GM21529 (cell line): Measurements from ENCODE around the gene ANKMY1.

Experiments
- ATAC-seq: cut with Tn5 transposase; IDR thresholded peaks from one replicate; pipeline ENCODE4 v1.9.1; 2021; ENCODE audit not compliant: unreplicated experiment

Gene ANKMY1

GRCh38 chr2:240579771-240580614, 22.2 kb upstream of the ANKMY1 start:
- peak; percentile 41 for ATAC-seq

DNA sequence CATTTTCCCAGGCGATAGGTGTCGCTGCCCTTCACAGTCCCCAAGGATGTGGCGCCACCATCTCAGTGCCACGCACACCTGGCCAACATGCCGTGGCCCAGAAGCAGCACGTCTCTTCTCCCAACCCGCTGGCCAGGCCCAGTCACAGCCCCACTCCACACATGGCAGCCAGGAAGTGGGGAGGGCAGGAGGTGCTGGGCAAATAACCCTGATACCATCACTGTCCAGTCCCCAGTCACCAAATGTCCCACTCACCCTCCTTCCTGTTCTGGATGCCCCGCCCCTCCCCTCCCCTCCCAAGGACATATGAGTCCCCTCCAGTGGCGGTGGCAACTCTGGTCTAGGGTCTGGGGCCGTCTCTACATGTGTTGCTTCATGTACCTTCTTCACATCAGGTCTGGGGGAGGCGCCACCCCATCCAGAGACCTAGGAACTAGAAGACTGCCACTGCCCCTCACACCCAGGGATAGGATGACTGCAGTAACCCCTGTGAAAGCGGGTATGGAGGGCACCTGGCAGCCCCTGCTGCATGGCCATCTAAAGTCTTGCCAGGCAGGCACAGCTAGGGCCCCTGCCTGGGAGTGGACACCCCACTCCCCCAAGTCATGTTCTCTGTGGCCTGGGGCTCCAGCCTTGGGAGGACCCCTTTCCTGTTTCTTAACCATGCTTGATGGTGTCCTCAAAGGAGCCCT, 21.4 kb upstream of the ANKMY1 start:
- no peak for ATAC-seq

GRCh38 chr2:240578488-240578887, 20.7 kb upstream of the ANKMY1 start:
- ATAC-seq, result no peak

GRCh38 chr2:240578110-240578450, 20.3 kb upstream of the ANKMY1 start:
- no peak for ATAC-seq

DNA sequence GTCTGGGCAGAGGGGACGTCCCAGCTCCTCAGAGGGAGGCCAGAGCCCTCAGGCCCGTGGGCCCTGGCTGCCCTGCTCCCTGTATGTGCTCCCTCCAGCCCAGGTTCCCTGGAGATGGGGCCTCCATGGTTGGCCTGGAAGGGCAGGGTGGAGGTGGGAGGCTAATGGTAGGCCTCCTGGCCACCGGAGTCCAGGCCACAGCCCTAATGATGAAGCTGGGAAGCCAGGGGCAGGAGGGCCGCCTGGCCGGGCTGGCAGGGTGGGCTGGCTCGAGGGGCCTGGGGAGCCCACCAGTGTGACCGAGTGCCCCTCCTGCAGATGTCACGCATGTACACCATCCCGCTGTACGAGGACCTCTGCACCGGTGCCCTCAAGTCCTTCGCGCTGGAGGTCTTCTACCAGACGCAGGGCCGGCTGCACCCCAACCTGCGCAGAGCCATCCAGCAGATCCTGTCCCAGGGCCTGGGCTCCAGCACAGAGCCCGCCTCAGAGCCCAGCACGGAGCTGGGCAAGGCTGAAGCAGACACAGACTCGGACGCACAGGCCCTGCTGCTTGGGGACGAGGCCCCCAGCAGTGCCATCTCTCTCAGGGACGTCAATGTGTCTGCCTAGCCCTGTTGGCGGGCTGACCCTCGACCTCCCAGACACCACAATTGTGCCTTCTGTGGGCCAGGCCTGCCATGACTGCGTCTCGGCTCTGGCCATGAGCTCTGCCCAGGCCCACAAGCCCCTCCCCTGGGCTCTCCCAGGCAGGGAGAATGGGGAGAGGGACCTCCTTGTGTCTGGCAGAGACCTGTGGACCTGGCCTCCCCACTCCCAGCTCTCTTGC, 19.7 kb upstream of the ANKMY1 start:
- no peak for ATAC-seq

DNA sequence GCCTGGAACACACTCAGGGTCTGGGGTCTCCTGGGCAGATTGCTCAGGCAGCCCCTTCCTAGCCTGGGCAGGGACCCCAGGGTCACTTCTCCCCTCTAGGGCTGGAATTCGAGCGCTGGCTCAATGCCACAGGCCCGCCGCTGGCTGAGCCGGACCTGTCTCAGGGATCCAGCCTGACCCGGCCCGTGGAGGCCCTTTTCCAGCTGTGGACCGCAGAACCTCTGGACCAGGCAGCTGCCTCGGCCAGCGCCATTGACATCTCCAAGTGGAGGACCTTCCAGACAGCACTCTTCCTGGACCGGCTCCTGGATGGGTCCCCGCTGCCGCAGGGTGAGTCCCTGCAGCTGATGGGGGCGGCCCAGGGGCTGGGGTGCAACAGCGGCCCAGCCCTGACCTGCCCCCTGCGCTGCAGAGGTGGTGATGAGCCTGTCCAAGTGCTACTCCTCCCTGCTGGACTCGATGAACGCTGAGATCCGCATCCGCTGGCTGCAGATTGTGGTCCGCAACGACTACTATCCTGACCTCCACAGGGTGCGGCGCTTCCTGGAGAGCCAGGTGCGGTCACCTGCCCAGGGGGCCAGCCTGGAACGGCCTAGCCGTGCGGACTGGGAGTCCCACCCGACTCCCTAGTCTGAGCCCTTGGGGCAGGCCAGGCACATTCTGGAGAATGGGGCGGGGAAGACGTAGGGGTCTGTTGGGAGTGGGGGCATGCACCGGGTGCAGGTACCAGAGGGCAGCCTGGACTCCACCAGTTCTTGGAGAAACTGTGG, 18.8 kb upstream of the ANKMY1 start:
- ATAC-seq, result no peak

DNA sequence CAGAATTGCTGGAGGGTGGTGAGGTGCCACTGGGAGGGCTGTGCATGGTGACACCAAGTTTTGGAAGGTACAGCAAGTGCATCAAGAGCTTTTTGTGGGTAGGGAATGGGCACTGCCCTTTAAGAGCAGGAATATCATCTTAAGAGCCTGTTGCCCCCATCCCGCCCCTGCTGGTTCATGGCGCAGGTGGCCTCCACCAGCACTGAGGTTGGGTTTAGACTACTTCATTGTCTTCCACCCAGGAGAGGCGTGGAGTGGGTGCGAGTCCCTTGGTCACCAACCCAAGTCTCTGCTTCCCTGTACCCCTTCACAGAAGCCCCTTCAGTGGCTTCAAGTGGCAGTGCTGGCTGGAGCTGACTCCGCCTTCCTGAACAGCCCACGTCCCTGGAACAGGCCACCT, 18.2 kb upstream of the ANKMY1 start:
- ATAC-seq, result no peak

GRCh38 chr2:240575101-240575965, 17.5 kb upstream of the ANKMY1 start:
- ATAC-seq, result no peak

- no peak for ATAC-seq
Observed at GRCh38 chr2:240574386-240575100, 16.8 kb upstream of the ANKMY1 start.

DNA sequence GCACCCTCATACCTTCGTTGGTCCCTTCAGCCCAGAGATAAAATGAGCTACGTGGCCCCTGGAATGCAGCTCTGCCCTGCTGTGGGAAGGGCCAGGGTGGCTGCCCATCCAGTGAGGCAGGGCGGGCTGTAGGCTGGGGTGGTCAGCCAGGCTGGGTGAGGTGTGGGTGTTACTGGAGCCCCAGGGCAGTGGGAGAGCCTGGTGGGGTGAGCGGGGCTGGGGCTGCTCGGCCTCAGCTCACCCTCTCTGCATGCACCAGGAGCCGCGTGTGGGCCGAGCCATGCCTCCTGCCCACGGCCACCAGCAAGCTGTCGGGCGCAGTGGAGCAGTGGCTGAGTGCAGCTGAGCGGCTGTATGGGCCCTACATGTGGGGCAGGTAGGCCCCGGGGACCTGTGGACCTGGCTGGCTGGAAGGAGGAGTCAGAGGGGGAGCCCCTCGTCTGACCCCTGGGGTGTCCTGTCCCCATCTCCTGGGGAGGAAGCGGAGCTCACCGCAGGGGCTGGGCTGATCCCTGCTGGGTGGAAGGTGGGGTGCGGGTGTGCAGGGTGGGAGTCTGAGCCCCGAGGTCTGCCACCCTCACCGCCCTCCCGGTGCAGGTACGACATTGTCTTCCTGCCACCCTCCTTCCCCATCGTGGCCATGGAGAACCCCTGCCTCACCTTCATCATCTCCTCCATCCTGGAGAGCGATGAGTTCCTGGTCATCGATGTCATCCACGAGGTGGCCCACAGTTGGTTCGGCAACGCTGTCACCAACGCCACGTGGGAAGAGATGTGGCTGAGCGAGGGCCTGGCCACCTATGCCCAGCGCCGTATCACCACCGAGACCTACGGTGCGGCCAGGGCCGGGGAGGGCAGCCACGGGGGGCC, 16.0 kb upstream of the ANKMY1 start:
- no peak for ATAC-seq

DNA sequence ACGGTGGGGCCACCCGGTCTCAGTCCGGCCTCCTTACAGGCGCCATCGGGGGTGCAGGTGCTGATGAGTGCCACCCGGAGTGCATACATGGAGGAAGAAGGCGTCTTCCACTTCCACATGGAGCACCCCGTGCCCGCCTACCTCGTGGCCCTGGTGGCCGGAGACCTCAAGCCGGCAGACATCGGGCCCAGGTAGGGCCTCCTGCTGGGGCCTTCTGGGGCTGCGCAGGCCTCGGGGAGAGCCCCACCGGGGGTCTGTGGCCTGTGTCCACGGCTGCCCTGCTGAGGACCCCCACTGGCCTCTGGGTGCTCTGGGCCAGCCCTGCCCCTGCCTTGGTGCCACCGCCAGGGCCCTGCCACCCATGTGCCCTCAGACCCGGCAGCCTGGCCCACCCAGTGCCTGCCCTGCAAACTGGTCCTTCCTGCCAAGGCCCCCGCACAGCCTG, 15.3 kb upstream of the ANKMY1 start:
- no peak for ATAC-seq

DNA sequence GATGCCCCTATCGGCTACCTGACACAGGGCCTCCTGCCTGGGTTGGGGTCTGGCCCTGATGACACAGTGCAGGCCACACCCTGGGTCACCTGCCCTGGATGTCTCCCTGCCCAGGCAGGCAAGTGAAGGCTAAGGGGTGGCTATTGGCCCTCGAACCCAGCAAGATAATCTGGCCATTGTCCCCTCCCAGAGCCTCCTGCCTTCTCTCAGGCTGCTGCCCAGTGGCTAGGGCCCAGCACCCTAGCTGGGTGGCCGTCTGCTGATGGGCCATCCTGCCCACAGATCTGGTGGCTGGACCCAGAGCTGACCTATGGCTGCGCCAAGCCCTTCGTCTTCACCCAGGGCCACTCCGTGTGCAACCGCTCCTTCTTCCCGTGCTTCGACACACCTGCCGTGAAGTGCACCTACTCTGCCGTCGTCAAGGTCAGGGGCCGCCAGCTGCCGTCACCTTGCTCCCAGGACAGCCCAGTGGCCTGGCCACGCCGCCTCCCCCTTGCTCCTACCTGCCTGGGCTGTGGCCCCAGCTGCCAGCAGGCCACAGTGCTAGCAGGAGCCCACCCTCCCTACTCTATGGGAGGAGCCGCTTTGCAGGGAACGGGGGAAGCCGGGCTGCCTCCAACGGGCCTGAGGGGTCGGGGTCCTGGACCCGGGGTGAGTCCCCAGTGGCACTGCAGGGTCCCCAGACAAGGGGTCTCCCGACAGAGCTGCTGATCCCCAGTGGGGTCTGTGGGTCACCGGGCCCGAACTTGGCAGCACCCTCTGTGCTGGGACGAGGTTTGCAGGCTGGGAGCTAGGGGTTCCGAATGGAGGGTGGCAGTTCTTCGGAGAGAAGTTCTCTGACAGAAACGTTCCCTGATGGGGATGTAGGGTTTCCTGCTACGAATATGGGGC, 14.6 kb upstream of the ANKMY1 start:
- ATAC-seq, result no peak

DNA sequence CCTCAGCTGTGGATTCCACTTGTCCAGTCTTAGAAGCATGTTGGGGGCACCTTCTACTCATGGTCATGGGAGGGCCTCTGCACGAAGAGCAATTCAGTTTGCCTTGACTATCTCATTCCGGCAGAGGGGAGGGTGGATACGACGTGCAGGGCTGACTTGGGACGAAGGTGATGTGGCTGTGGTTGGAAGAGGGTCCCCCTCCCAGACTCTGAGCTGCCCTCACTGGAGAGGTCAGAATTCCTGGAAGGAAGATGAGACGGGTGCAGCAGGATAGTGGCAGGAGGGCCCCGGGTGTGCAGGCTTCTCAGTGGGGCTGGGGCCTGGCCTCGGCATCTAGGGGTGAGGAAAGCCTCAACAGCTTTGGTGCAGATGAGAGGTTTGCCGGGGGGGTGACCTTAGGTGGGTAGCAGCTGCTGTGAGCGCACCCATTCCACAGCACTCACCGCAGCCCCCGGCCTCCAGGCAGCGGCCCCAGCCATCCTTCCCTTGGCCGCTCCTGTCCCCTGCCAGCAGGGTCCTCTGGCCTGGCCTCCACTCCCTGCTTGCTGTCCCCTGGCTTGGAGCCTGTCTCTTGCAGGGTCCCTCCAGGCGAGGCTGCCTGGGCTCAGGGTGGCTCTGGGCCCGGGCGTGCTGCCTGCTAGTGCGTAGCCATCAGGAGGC, 13.7 kb upstream of the ANKMY1 start:
- ATAC-seq, result no peak

GRCh38 chr2:240570531-240571313, 12.9 kb upstream of the ANKMY1 start:
- ATAC-seq, result no peak

DNA sequence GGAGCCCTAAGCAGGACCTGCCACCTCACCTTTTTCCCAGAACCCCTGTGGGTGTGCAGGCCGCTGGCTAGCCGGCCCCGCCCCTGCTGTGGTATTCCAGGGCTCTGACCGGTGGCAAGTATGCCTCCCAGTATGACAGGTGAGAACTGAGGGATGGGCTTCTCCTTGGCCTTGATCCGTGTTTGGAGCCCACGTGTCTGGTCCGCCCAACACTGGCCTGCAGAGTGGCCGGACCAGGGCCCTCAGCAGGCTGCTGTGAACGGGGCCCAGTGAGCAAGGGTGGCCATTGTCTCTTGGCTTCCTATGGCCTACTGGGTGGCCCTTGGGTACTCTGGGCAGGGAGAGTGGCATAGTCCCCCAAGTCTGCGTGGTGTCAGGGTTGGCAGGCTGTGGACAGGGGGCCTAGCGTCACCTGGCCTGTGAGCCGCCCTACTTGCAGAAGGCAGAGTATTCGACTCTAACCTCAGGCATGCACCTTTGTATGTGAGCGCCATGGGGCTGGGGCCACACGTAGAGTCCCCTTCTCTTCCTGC, 12.3 kb upstream of the ANKMY1 start:
- no peak for ATAC-seq

- no peak for ATAC-seq
Observed at GRCh38 chr2:240569523-240569997, 11.8 kb upstream of the ANKMY1 start.
